ENCODE measurements around the gene DOCK8. TPM values are rescaled to one million over a fixed set of nuclear protein-coding genes. Genes with fewer than 3 reads are reported as not detected.

DOCK8 gene
- total RNA-seq, 1 experiment from 2014 or later: not detected

- DNase-seq (ENCODE audit: low read depth): no peak
Observed at GRCh38 chr9:363274-363612, 148.6 kb downstream of the DOCK8 start.

DNA sequence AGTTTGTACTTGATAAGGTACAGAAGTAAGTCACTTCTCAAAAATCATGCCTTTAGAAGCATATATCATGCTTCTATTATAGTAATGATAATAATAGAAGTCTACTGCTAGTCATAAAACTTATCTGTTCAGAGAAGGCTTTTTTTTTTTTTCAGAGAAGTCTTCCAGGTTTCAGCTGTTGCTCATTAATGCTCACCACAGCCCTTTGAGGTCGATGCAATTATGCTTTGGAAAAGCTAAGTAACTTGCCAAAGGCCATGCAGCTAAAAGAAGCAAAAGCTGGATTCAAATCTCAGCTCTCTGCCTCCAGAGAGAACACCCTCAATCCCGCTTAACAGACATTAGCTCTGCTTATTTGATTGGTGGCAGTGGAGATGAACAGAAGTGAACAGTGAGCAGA, 150.8 kb downstream of the DOCK8 start:
- no peak for DNase-seq (ENCODE audit: low read depth)

GRCh38 chr9:366620-367019, 152.0 kb downstream of the DOCK8 start:
- no peak for DNase-seq (ENCODE audit: low read depth)

DNA sequence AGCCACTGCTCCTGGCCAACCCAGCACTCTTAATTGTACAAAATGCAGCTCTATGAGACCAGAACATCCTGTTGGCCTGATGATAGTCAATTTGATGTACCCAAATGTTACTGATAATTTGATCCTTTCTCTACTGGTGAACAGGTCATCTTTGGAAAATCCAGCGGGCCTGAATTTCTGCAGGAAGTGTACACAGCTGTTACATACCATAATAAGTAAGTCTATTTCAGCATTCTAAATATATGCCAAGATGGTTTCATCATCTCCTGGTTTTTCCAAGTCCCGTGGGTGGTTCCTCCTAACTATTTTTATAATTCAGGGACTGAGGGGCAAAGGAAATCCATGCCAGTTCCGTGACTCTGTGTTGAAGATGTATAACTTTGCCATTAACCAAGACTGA, 155.4 kb downstream of the DOCK8 start:
- DNase-seq (ENCODE audit: low read depth): no peak

DNA sequence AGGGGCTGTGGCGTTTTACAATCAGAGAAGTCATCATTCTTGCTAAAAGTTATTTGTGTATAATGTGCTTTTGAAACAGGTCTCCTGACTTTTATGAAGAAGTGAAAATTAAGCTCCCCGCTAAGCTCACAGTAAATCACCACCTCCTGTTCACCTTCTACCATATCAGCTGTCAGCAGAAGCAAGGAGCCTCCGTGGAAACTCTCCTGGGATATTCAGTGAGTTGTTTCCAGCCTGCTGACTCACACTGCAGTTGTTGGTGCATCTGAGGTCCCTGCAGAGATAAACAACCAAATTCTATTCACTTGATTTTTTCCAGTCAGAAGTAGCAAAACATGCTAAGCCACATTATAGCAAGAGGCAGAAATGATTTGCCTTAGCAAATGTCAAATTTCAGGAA, 156.7 kb downstream of the DOCK8 start:
- DNase-seq (ENCODE audit: low read depth): no peak

GRCh38 chr9:372128-372527, 157.5 kb downstream of the DOCK8 start:
- DNase-seq (ENCODE audit: low read depth): no peak

GRCh38 chr9:373759-374206, 159.1 kb downstream of the DOCK8 start:
- no peak for DNase-seq (ENCODE audit: low read depth)

- DNase-seq (ENCODE audit: low read depth): no peak
Observed at GRCh38 chr9:374736-375135, 160.1 kb downstream of the DOCK8 start.

DNA sequence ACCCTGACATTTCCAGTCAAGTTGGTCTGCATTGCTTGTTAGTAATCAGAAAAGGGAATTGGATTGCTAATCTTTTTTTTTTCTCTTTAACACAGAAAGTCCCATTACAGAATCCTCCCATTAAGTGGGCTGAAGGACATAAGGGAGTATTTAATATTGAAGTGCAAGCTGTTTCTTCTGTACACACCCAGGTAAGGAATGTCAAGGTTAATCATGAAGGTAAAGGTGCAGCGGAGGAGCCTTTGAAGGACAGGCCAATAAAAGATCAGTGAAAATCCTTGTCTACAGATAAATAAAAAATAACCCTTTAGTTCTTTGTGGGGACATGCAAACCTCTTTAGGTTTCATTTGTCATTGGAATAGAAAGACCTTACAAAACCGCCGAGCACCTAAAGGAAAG, 161.4 kb downstream of the DOCK8 start:
- DNase-seq (ENCODE audit: low read depth): no peak

- DNase-seq (ENCODE audit: low read depth): no peak
Observed at GRCh38 chr9:378263-378662, 163.6 kb downstream of the DOCK8 start.

DNA sequence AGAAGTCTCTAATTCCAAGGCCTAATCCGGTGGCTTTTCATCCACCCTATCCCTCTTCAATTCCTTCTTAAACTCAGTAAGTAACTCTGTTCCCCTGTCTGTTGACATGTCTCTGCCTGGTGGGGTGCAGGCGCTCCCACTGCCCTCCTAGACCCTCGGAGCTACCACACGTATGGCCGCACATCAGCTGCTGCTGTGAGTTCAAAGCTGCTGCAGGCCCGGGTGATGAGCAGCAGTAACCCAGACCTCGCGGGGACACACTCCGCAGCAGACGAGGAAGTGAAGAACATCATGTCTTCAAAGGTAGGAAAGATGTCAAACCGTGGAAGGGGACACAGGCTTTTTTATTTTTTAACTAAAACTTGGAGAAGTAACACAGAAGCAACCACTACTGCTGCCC, 167.7 kb downstream of the DOCK8 start:
- no peak for DNase-seq (ENCODE audit: low read depth)

- peak; percentile 3 for DNase-seq (ENCODE audit: low read depth)
Observed at GRCh38 chr9:385818-386398, 171.2 kb downstream of the DOCK8 start.

- no peak for DNase-seq (ENCODE audit: low read depth)
Observed at GRCh38 chr9:389159-389558, 174.5 kb downstream of the DOCK8 start.

DNA sequence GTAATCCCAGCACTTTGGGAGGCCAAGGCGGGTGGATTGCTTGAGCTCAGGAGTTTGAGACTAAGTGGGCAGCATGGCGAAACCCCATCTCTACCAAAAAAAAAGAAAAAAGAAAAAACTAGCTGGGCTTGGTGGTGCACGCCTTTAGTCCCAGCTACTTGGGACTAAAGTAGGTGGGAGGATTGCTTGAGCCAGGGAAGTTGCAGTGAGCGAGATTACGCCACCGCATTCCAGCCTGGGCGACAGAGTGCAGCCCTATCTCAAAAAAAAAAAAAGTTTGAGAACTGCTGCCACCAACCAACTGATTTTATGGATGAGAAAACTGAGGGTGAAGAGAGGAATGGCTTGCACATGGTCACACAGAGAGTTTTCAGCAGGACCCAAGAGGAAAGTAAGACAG, 175.1 kb downstream of the DOCK8 start:
- no peak for DNase-seq (ENCODE audit: low read depth)

DNA sequence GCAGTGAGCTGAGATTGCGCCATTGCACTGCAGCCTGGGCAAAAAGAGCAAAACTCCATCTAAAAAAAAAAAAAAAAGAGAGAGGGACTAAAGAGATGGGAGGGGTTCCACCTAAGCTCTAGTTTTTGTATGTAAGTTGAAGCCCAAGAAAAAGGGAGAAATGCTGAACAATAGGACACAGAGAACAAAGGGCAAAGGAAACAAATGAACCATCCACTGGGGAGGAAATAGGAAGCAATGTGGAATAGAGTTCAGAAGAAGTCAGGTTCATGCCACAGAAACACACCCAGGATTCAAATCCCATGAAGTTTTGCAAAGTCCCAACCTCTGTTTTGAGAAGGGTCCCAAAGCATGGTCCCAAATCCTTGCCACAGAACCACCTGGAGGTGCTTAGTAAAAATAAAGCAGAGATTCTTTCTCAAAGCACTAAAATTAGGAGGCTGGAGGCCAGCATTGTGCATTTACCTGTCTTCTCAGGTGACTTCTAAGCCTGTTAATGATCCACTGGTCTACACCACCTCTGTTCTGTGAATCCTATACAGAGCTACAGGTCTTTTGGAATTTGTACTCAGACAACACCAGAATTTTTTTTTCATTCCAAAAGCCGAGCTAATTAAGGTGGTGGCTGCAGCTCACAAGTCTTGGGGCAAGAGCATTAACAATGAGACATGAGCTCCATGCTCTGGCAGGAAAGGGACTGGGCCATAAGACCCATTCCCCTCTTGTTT, 177.6 kb downstream of the DOCK8 start:
- no peak for DNase-seq (ENCODE audit: low read depth)

DNA sequence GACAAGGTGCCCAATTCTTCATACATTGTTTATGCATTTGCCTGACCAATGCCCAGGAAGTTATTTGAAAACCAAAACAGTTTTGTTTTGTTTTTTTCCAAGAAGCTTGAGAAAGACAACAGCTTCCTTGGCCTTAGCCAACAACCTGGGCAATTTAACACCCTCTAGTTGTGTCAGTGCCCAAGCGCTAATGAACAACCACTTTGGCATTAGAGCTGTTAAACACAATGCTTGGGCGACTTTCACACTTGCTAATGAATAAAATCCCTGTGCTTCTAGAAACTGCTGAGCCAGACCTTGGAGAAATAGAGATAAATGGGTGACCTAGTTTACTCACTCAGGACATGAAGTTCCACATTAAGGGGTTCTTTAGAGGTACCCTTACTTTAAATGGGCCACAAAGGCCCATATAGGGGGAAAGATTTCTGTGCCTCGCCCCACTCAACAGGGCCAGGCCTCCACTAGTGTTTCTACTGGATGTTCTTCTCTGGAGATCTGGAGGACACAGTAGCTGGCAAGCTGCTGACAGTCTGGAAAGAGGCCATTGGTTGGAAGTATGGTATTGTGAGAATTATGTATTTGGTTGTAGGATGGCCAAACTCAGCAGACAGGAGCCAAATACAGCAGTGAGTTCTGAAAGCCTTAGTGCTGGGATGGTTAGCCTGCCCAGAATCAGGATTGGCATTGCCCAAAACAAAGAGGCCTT, 179.8 kb downstream of the DOCK8 start:
- no peak for DNase-seq (ENCODE audit: low read depth)

DNA sequence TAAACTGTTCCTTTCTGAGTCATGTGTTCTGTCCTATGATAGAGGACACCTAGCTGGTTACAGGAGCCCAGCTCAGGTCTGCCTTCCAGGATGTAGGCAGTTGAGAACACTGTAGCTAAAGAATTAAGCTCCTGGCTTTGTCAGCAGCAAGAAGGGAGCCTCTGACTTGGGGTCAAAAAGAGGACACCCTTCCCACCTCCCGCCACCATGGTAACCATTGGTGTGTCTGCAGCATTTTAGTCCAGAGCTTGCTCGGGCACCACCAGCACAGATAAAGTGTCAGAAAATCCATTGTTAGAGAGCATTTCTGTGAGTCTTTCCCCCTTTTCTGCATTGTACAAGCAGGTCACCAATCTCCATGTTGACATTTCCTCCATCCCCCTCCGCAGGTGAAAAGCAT, 181.7 kb downstream of the DOCK8 start:
- no peak for DNase-seq (ENCODE audit: low read depth)

- no peak for DNase-seq (ENCODE audit: low read depth)
Observed at GRCh38 chr9:398085-398484, 183.4 kb downstream of the DOCK8 start.

- DNase-seq (ENCODE audit: low read depth): no peak
Observed at GRCh38 chr9:401223-401622, 186.6 kb downstream of the DOCK8 start.

- no peak for DNase-seq (ENCODE audit: low read depth)
Observed at GRCh38 chr9:404234-404633, 189.6 kb downstream of the DOCK8 start.

- no peak for DNase-seq (ENCODE audit: low read depth)
Observed at GRCh38 chr9:405341-405740, 190.7 kb downstream of the DOCK8 start.

- no peak for DNase-seq (ENCODE audit: low read depth)
Observed at GRCh38 chr9:406886-407654, 192.4 kb downstream of the DOCK8 start.

Measured in RPMI7951 (cell line).